Measurements from ENCODE around the gene NOL9. TPM values are rescaled to one million over a fixed set of nuclear protein-coding genes. Genes with fewer than 3 reads are reported as not detected.

Gene NOL9
- total and polyA plus RNA-seq, 9 of the 15 experiments (the other 6 are each of a cell fraction or from before 2014, with no cell fraction given) = 5.6 to 76.5 (median 47.3) TPM

GRCh38 chr1:6473156-6473555, 81.2 kb downstream of the NOL9 start:
- Histone ChIP-seq H3K4me2 (ENCODE audit: insufficient read depth, low read length) (no peak overlapping the region), H3K27ac (ENCODE audit: extremely low read depth, low read depth, low read length) (no peak overlapping the region), H4K20me1 (replicated peaks; ENCODE audit: control insufficient read depth, insufficient read depth, low read length) (peaks cover 45% of the 10 kb centered on the region), H3K4me3 (no peak overlapping the region), H2AFZ (ENCODE audit: low read depth, low read length) (no peak overlapping the region), H3K9me1 (ENCODE audit: control insufficient read depth, insufficient read depth, low read length) (peaks cover 2% of the 10 kb centered on the region), H3K79me2 (ENCODE audit: control insufficient read depth, insufficient read depth, low read length) (no peaks in the 10 kb centered on the region), H3K36me3 (ENCODE audit: control insufficient read depth, insufficient read depth, low read length) (no peaks in the 10 kb centered on the region), H3K27me3 (ENCODE audit: control insufficient read depth in 2 of 2, insufficient read depth in 2 of 2, low read length in 2 of 2) (peaks cover 32 to 76% of the 10 kb centered on the region in 2 experiments), H3K4me1 (replicated peaks in 1 of 2; ENCODE audit: control insufficient read depth in 2 of 2, insufficient read depth in 2 of 2, low read length in 2 of 2) (peaks cover 10 to 64% of the 10 kb centered on the region in 2 experiments; a peak in 4 of 5 replicates), H3K9ac (ENCODE audit: insufficient read depth in 1 of 2, low read depth in 2 of 2, low read length in 2 of 2) (no peak overlapping the region), H3K9me3 (replicated peaks; ENCODE audit: control insufficient read depth, insufficient read depth, low read depth, low read length) (no peaks in the 10 kb centered on the region)
- in situ Hi-C loops (cut with MboI) (loop anchor here (5.0 kb wide), 1 partner anchor 61 kb away; no protein-coding TSS in a partner anchor), intact Hi-C loops (cut with micrococcal nuclease) (loop anchor here (5.0 kb wide), 1 partner anchor 66 kb away; no protein-coding TSS in a partner anchor)
- ATAC-seq (no peak), DNase-seq (ENCODE audit: extremely low read depth in 1 of 4, low spot score in 3 of 4) (no peak), FAIRE-seq (no peak)
- TF ChIP-seq TFAP4 (CRISPR knock-in tag; IDR thresholded peaks at IDR 0.05; ENCODE audit: borderline replicate concordance) (peak; percentile 15; the same call in 1 of the 2 replicates), ZBTB40 (IDR thresholded peaks at IDR 0.05) (no peak), ZBTB40 (CRISPR knock-in tag; IDR thresholded peaks at IDR 0.05) (no peak), ZFPM2 (CRISPR knock-in tag; IDR thresholded peaks at IDR 0.05) (no peak), DLX4 (CRISPR knock-in tag; IDR thresholded peaks at IDR 0.05) (no peak)
- WGBS (ENCODE audit: insufficient coverage, low coverage, missing lambda C conversion rate) = 17% methylated on average over 18 of the region's 18 CpGs
- no TSS peak for BruUV-seq (replicated peaks)
- CTCF ChIA-PET (ENCODE audit: low intra/inter-chr PET ratio) = interaction anchor here (0.9 kb wide), 1 partner anchor 125 kb away, joined by 4 read pairs; no protein-coding TSS in a partner anchor
- POLR2A ChIA-PET = no interaction called here
